Mesothelial cell of epicardium (in vitro differentiated cells): ENCODE measurements around the gene UFSP1. TPM values are rescaled to one million over a fixed set of nuclear protein-coding genes. Genes with fewer than 3 reads are reported as not detected.

Source experiments
- DNase-seq, 2 experiments: peaks; one replicate each; pipeline ENCODE4 v3.0.0; 2021; ENCODE audit warnings: low spot score in 2 of 2; ENCODE audit not compliant: unreplicated experiment in 2 of 2
- H3K27ac Mint-ChIP-seq: 2 replicates; pipeline ENCODE4 v1.8.0; 2021; ENCODE audit warnings: mixed read lengths
- H3K27me3 Mint-ChIP-seq: 2 replicates; pipeline ENCODE4 v1.8.0; 2021; ENCODE audit warnings: low read depth, mixed read lengths
- H3K36me3 Mint-ChIP-seq: 2 replicates; pipeline ENCODE4 v1.8.0; 2021; ENCODE audit warnings: mixed read lengths
- H3K4me1 Mint-ChIP-seq: 2 replicates; pipeline ENCODE4 v1.8.0; 2021; ENCODE audit warnings: mixed read lengths
- H3K4me3 Mint-ChIP-seq: 2 replicates; pipeline ENCODE4 v1.8.0; 2021; ENCODE audit warnings: mild to moderate bottlenecking, moderate library complexity, mixed read lengths
- H3K9me3 Mint-ChIP-seq: 2 replicates; pipeline ENCODE4 v1.8.0; 2021; ENCODE audit warnings: mixed read lengths
- CTCF ChIP-seq: fragments of 200-600 bp; sonication (generic); IDR thresholded peaks from one replicate; pipeline ENCODE4 v1.5.0; 2021; ENCODE audit warnings: antibody characterized with exemption; ENCODE audit not compliant: unreplicated experiment
- total RNA-seq: library from RNA; stranded (reverse); gene quantifications from 3 replicates; pipeline ENCODE4 v1.2.1, GENCODE V29; 2021

The UFSP1 gene
- total RNA-seq, 1 donor from 2014 or later, result 6.0 TPM

- Mint-ChIP-seq H3K36me3 (peaks cover 25% of the 10 kb centered on the region), H3K27me3 (no peaks in the 10 kb centered on the region), H3K9me3 (no peaks in the 10 kb centered on the region), H3K27ac (peak overlapping the region; percentile 99), H3K4me3 (peak overlapping the region; percentile 99), H3K4me1 (peaks cover 39% of the 10 kb centered on the region)
- DNase-seq, result no peak
- no peak for TF ChIP-seq CTCF
Measured at GRCh38 chr7:100873599-100874299, 15.8 kb downstream of the UFSP1 start.

- peaks cover 16% of the 10 kb centered on the region for H3K36me3 Mint-ChIP-seq
- no peaks in the 10 kb centered on the region for H3K27me3 Mint-ChIP-seq
- peaks cover 12% of the 10 kb centered on the region for H3K4me1 Mint-ChIP-seq
- no peak for TF ChIP-seq CTCF
- peak overlapping the region; percentile 94 for H3K27ac Mint-ChIP-seq
- H3K9me3 Mint-ChIP-seq, result no peaks in the 10 kb centered on the region
- DNase-seq, result no peak
- H3K4me3 Mint-ChIP-seq, result peak overlapping the region; percentile 95
Measured at GRCh38 chr7:100867776-100868485, 21.6 kb downstream of the UFSP1 start.

GRCh38 chr7:100867040-100867775, 22.3 kb downstream of the UFSP1 start, which contains the start of gene TRIP6:
Gene TRIP6, plus strand, starts transcription at chr7:100867387. Its CDS starts 111 bp downstream, at chr7:100867498.
- peaks cover 16% of the 10 kb centered on the region for H3K36me3 Mint-ChIP-seq
- peaks cover 12% of the 10 kb centered on the region for H3K4me1 Mint-ChIP-seq
- H3K9me3 Mint-ChIP-seq, result no peaks in the 10 kb centered on the region
- H3K27me3 Mint-ChIP-seq, result no peaks in the 10 kb centered on the region
- TF ChIP-seq CTCF, result no peak
- H3K4me3 Mint-ChIP-seq, result peak within 1 kb of the TSS; percentile 95
- DNase-seq, result peak; percentile 78 to 88
- H3K27ac Mint-ChIP-seq, result peak within 1 kb of the TSS; percentile 99

GRCh38 chr7:100866729-100867039, 22.8 kb downstream of the UFSP1 start:
- no peak for DNase-seq
- no peak for TF ChIP-seq CTCF
- H3K27me3 Mint-ChIP-seq, result no peaks in the 10 kb centered on the region
- peak overlapping the region; percentile 99 for H3K27ac Mint-ChIP-seq
- H3K4me3 Mint-ChIP-seq, result peak overlapping the region; percentile 95
- H3K4me1 Mint-ChIP-seq, result peaks cover 12% of the 10 kb centered on the region
- peaks cover 15% of the 10 kb centered on the region for H3K36me3 Mint-ChIP-seq
- no peaks in the 10 kb centered on the region for H3K9me3 Mint-ChIP-seq

GRCh38 chr7:100865938-100866728, 23.4 kb downstream of the UFSP1 start:
- no peak for DNase-seq
- Mint-ChIP-seq H3K4me3 (peak overlapping the region; percentile 95), H3K36me3 (peaks cover 10% of the 10 kb centered on the region)

More at GRCh38 chr7:100865938-100866728, 23.4 kb downstream of the UFSP1 start:
- Mint-ChIP-seq H3K27me3 (no peaks in the 10 kb centered on the region), H3K27ac (peak overlapping the region; percentile 99), H3K9me3 (no peaks in the 10 kb centered on the region), H3K4me1 (peaks cover 12% of the 10 kb centered on the region)
- TF ChIP-seq CTCF, result no peak
